Cardiac muscle cell (in vitro differentiated cells and primary cell): ENCODE data around the gene AUTS2. TPM values are rescaled to one million over a fixed set of nuclear protein-coding genes. Genes with fewer than 3 reads are reported as not detected.
"Not testable (repeated sequence)": the region's sequence is repeated elsewhere in the genome, so short reads cannot be mapped to it uniquely, and the experiment has no call there.

ENCODE experiments used
- DNase-seq, 2 donors: peaks; one replicate each; pipeline versions ENCODE4 v3.0.0 to v3.0.0-alpha.2; 2010 to 2017; ENCODE audit warnings: low read depth in 1 of 2, low spot score in 1 of 2
- H3K27ac ChIP-seq: fragments of 200-600 bp; sonication (generic); 2 replicates; pipeline ENCODE4 v1.5.1; 2016
- H3K27me3 ChIP-seq: fragments of 200-600 bp; sonication (generic); 2 replicates; pipeline ENCODE4 v1.6.0; 2016; ENCODE audit warnings: control low read depth
- H3K36me3 ChIP-seq: fragments of 200-600 bp; sonication (generic); 2 replicates; pipeline ENCODE4 v1.5.1; 2016; ENCODE audit warnings: control low read depth
- H3K4me1 ChIP-seq: fragments of 200-600 bp; sonication (generic); 2 replicates; pipeline ENCODE4 v1.8.1; 2017; ENCODE audit warnings: low read depth, mild to moderate bottlenecking, mixed run types
- H3K4me3 ChIP-seq: fragments of 200-600 bp; sonication (generic); 2 replicates; pipeline ENCODE4 v1.5.1; 2016; ENCODE audit warnings: mild to moderate bottlenecking
- H3K9me3 ChIP-seq: fragments of 200-600 bp; sonication (generic); 2 replicates; pipeline ENCODE4 v1.5.1; 2017; ENCODE audit warnings: low read depth, mild to moderate bottlenecking, control low read depth
- CTCF ChIP-seq: IDR thresholded peaks from 2 replicates; pipeline ENCODE4 v1.5.1; 2012; ENCODE audit warnings: low read depth, mild to moderate bottlenecking, low read length
- polyA plus RNA-seq: library from polyadenylated mRNA; unstranded; fragments of >200 nt; fragmentation: Nextera tagmentation; extraction: Ambion mirVana; gene quantifications from 2 replicates; pipeline ENCODE4 v1.2.1, GENCODE V29; 2016
- total RNA-seq: library from RNA; depleted of rRNA; stranded (reverse); fragments of >200 nt; gene quantifications from 2 replicates; pipeline ENCODE4 v1.2.3, GENCODE V29; 2016

Gene AUTS2
- total and polyA plus RNA-seq, 2 experiments from 2014 or later = 41.0 to 45.5 TPM

DNA sequence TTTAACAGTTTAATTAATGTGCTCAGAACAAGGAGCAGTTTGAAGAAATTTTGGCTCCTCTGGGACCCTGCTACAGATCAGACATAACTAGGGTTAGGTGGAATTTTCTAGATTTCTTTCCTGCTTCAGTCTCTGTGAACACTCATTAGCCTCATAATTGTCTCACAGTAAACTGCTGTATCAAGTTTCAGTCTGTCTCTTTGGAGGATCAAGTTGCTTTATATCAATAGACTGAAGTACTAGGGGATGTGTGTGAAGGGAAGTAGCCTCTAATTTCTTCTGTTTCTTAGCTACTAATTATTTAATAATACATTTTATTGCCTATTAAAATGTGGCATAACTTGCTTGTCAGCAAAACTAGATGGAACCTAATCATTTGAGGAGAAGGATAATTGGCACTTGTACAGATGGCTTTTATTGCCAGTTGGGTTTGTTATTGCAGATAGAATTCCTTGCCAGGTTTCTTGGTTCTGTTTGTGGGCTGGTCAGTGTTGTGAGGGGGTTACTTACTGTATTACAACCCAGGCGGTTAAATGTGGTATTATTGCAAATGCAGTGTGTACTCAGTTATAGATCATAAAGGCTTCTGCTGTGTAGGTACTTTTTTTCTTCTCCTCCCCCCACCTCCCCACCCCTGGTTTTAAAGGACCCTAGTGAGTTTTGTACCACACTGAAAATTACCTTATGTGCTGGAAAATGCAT is 758.0 kb downstream of the AUTS2 start:
- Histone ChIP-seq H3K9me3 (no peaks in the 10 kb centered on the region), H3K36me3 (no peaks in the 10 kb centered on the region), H3K4me1 (no peaks in the 10 kb centered on the region), H3K27ac (no peak overlapping the region), H3K4me3 (no peak overlapping the region), H3K27me3 (no peaks in the 10 kb centered on the region)
- DNase-seq = no peak
- TF ChIP-seq CTCF = no peak

DNA sequence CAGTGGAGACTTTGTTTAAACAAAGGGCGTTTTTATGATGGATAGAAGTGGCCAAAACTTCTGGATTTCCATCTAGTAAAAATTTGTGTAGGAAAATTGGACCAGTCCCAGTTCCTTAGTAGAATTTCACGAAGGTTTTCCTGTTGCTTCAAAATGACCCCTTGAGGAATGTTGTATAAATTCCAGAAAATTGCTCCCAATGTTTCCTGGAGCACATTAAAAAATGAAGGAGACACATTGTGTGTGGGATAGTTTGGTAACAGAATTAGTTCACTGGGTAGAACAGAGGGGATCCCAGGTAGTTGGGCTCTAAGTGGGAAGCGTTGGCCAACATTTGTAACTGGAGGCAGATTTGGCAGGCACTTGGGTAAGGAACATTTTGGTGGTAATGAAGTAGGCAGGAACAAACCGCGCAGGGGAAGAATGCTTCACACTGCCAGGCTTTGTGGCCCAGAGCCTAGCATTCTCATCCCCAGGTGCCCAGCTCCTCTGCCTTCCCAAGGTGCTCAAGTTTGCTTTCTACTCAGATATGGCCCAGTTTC is 758.6 kb downstream of the AUTS2 start:
- Histone ChIP-seq H3K27ac (no peak overlapping the region), H3K4me3 (no peak overlapping the region), H3K36me3 (no peaks in the 10 kb centered on the region), H3K4me1 (no peaks in the 10 kb centered on the region), H3K9me3 (no peaks in the 10 kb centered on the region), H3K27me3 (no peaks in the 10 kb centered on the region)
- DNase-seq = peak in 1 of 2 donors; percentile 1
- TF ChIP-seq CTCF = no peak

- H3K4me1 ChIP-seq = no peaks in the 10 kb centered on the region
- no peaks in the 10 kb centered on the region for H3K36me3 ChIP-seq
- no peaks in the 10 kb centered on the region for H3K27me3 ChIP-seq
- no peak overlapping the region for H3K4me3 ChIP-seq
- DNase-seq = no peak
- no peak for TF ChIP-seq CTCF
- no peaks in the 10 kb centered on the region for H3K9me3 ChIP-seq
- no peak overlapping the region for H3K27ac ChIP-seq
Observed at GRCh38 chr7:70360557-70360956, 762.3 kb downstream of the AUTS2 start.

DNA sequence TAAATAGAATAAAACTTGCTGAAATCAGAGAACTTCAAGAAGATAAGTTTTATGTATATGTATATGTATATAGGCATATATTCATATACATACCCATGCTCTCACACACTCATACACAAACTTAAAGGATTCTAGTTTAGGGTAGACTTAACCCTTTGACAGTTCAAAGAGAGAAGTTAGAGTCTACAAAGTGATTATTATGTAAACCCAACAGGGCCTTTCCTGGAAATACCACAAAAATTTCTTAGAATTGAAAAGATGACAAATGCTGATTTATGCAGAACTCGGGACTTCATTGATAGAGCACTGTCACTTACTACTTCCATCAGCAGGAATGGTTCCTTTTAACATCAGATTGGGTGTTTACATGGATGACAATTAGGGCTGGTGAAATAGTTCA is 763.5 kb downstream of the AUTS2 start:
- no peaks in the 10 kb centered on the region for H3K27me3 ChIP-seq
- H3K4me3 ChIP-seq = no peak overlapping the region
- no peaks in the 10 kb centered on the region for H3K9me3 ChIP-seq
- H3K4me1 ChIP-seq = no peaks in the 10 kb centered on the region
- no peak for DNase-seq
- TF ChIP-seq CTCF = no peak
- no peak overlapping the region for H3K27ac ChIP-seq
- H3K36me3 ChIP-seq = no peaks in the 10 kb centered on the region

DNA sequence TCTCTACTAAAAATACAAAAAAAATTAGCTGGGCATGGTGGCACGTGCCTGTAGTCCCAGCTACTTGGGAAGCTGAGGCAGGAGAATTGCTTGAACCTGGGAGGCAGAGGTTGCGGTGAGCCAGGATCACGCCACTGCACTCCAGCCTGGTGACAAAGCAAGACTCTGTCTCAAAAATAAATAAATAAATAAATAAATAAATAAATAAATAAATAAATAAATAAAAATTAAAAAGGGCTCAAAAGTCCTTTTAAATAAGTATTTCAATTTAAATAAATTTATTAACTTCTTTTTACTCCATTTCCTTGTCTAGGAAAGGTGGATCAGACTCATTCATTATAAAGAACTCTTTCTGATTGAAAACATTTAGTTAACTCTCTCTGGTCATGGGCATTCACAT is 766.1 kb downstream of the AUTS2 start:
- not testable (repeated sequence) for H3K36me3 ChIP-seq, H3K4me1 ChIP-seq, H3K27ac ChIP-seq, H3K9me3 ChIP-seq, H3K4me3 ChIP-seq, H3K27me3 ChIP-seq, DNase-seq

GRCh38 chr7:70371652-70372051 is 773.4 kb downstream of the AUTS2 start:
- Histone ChIP-seq H3K4me3 (no peak overlapping the region), H3K36me3 (no peaks in the 10 kb centered on the region), H3K27me3 (no peaks in the 10 kb centered on the region), H3K9me3 (no peaks in the 10 kb centered on the region), H3K27ac (no peak overlapping the region), H3K4me1 (peaks cover 6% of the 10 kb centered on the region)
- no peak for TF ChIP-seq CTCF
- DNase-seq = no peak
